K562 (cell line): ENCODE data around the gene SPPL3. TPM values are rescaled to one million over a fixed set of nuclear protein-coding genes. Genes with fewer than 3 reads are reported as not detected.

ENCODE experiments used
- ATAC-seq: fragments of 200-7000 bp; cut with Tn5 transposase; 3 replicates; pipeline ENCODE4 v1.9.1; 2020; ENCODE audit warnings: moderate library complexity
- BruUV-seq: library from RNA; stranded (reverse); fragments of 400-500 nt; replicated peaks from 2 replicates; lab custom pipeline; 2021; lab: Mats Ljungman, UMichigan
- CTCF ChIA-PET: fragments of 300-600 bp; formaldehyde crosslinking; extraction: SDS; loops from one replicate; lab custom pipeline; 2021; ENCODE audit warnings: low intra/inter-chr PET ratio; lab: Yijun Ruan, JAX
- POLR2A ChIA-PET: fragments of 300-600, 350-650 bp; sonication (Branson Sonifier 250); formaldehyde crosslinking; extraction: SDS; loops from one replicate; lab custom pipeline; 2021; ENCODE audit warnings: antibody characterized with exemption, inconsistent platforms; lab: Yijun Ruan, JAX
- DNase-seq, 4 experiments: peaks; one replicate each; pipeline versions ENCODE4 v3.0.0 to v3.0.0-alpha.2; 2011 to 2018; ENCODE audit warnings: low spot score in 3 of 4, mixed read lengths in 3 of 4; ENCODE audit errors: extremely low read depth in 1 of 4
- FAIRE-seq: peaks from 2 replicates; lab custom pipeline; 2011; peaks lifted over from hg19 to GRCh38; lab: Jason Lieb, UNC
- H2AFZ ChIP-seq: 2 replicates; pipeline ENCODE4 v1.6.0; 2011; ENCODE audit warnings: low read depth, low read length, control low read depth, inconsistent platforms
- H3K27ac ChIP-seq: fragments of 200-600 bp; 3 replicates; pipeline ENCODE4 v1.8.0; 2011; ENCODE audit warnings: low read depth, mild to moderate bottlenecking, control low read depth, inconsistent platforms, low read length, moderate library complexity, mixed read lengths; ENCODE audit errors: extremely low read depth
- H3K27me3 ChIP-seq, 2 experiments: fragments of 300-600 bp in 1 of 2; 2 replicates in 1 of 2; 3 replicates in 1 of 2; pipeline versions ENCODE4 v1.6.0 to v1.8.0; 2011; ENCODE audit warnings: inconsistent platforms in 2 of 2, low read length in 2 of 2, mild to moderate bottlenecking in 1 of 2, mixed read lengths in 1 of 2, moderate library complexity in 1 of 2; ENCODE audit not compliant: control insufficient read depth in 2 of 2, insufficient read depth in 2 of 2
- H3K36me3 ChIP-seq: fragments of 300-600 bp; 3 replicates; pipeline ENCODE4 v1.8.0; 2011; ENCODE audit warnings: mild to moderate bottlenecking, low read length, inconsistent platforms; ENCODE audit not compliant: control insufficient read depth, insufficient read depth
- H3K4me1 ChIP-seq, 2 experiments: fragments of 200-600 bp in 1 of 2; replicated peaks in 1 of 2; 2 replicates in 1 of 2; 3 replicates in 1 of 2; pipeline versions ENCODE4 v1.5.1 to v1.8.0; 2011; ENCODE audit warnings: inconsistent platforms in 2 of 2, low read length in 2 of 2, mild to moderate bottlenecking in 1 of 2, mixed read lengths in 1 of 2, moderate library complexity in 1 of 2; ENCODE audit not compliant: control insufficient read depth in 2 of 2, insufficient read depth in 2 of 2
- H3K4me2 ChIP-seq: 2 replicates; pipeline ENCODE4 v1.6.1; 2011; ENCODE audit warnings: low read length, control low read depth, inconsistent platforms, mixed read lengths; ENCODE audit not compliant: insufficient read depth
- H3K4me3 ChIP-seq: fragments of 200-600 bp; sonication (generic), shearing (Covaris generic); 2 replicates; pipeline ENCODE4 v1.5.1; 2016; ENCODE audit warnings: control low read depth, inconsistent platforms
- H3K79me2 ChIP-seq: fragments of 200-600 bp; 3 replicates; pipeline ENCODE4 v1.8.0; 2011; ENCODE audit warnings: low read length, inconsistent platforms; ENCODE audit not compliant: control insufficient read depth, insufficient read depth
- H3K9ac ChIP-seq, 2 experiments: 2 replicates each; pipeline versions ENCODE4 v1.6.0 to v1.6.1; 2011; ENCODE audit warnings: low read depth in 2 of 2, low read length in 2 of 2, control low read depth in 1 of 2, inconsistent platforms in 1 of 2, mild to moderate bottlenecking in 1 of 2, mixed read lengths in 1 of 2; ENCODE audit not compliant: insufficient read depth in 1 of 2
- H3K9me1 ChIP-seq: one replicate; pipeline ENCODE4 v1.6.0; 2011; ENCODE audit warnings: inconsistent platforms, mild to moderate bottlenecking, low read length, moderate library complexity; ENCODE audit not compliant: control insufficient read depth, insufficient read depth
- H3K9me3 ChIP-seq: replicated peaks from 2 replicates; pipeline ENCODE4 v1.5.1; 2011; ENCODE audit warnings: low read depth, low read length, inconsistent platforms; ENCODE audit not compliant: control insufficient read depth, insufficient read depth
- H4K20me1 ChIP-seq: replicated peaks from 2 replicates; pipeline ENCODE4 v1.6.1; 2011; ENCODE audit warnings: low read length, inconsistent platforms, mixed read lengths; ENCODE audit not compliant: control insufficient read depth, insufficient read depth
- FOXK2 ChIP-seq, 2 experiments: fragments of 450-650 bp; IDR thresholded peaks in 1 of 2; conservative IDR thresholded peaks in 1 of 2; 2 replicates each; pipeline ENCODE4 v1.6.1; 2016; ENCODE audit warnings: low read depth in 2 of 2, mild to moderate bottlenecking in 1 of 2
- GTF2F1 ChIP-seq: IDR thresholded peaks from 2 replicates; pipeline ENCODE4 v1.6.1; 2011; ENCODE audit warnings: low read depth, low read length, improper control_type of control experiment
- ILF3 ChIP-seq: fragments of 450-650 bp; IDR thresholded peaks from 2 replicates; pipeline ENCODE4 v1.6.1; 2018; ENCODE audit warnings: antibody characterized with exemption, mild to moderate bottlenecking, moderate library complexity, borderline replicate concordance
- MCM5 ChIP-seq: fragments of 450-650 bp; IDR thresholded peaks from 2 replicates; pipeline ENCODE4 v1.6.1; 2016; ENCODE audit warnings: low read depth
- NRF1 ChIP-seq, 2 experiments: fragments of 450-650 bp; IDR thresholded peaks in 1 of 2; conservative IDR thresholded peaks in 1 of 2; 2 replicates each; pipeline ENCODE4 v1.6.1; 2014; ENCODE audit warnings: mild to moderate bottlenecking in 2 of 2
- SRF ChIP-seq, 2 experiments: fragments of 250-450, 450-650 bp in 1 of 2; sonication (Bioruptor Pico) in 1 of 2; sonication (generic) in 1 of 2; formaldehyde crosslinking; IDR thresholded peaks; 2 replicates each; pipeline versions ENCODE4 v1.5.0 to v1.5.1; 2020 to 2022; ENCODE audit warnings: mild to moderate bottlenecking in 1 of 2, missing genetic modification reagents in 1 of 2
- ZNF76 ChIP-seq: fragments of 250-450 bp; sonication (Bioruptor Pico); IDR thresholded peaks from 2 replicates; pipeline ENCODE4 v1.4.0; 2020; ENCODE audit warnings: mild to moderate bottlenecking, moderate library complexity, borderline replicate concordance
- WGBS: fragments of 100-300 bp; shearing (Covaris generic); methylation state at CpG from one replicate; pipeline ENCODE4 v1.1.6; 2016; ENCODE audit warnings: low coverage, mixed read lengths; ENCODE audit not compliant: insufficient coverage; ENCODE audit errors: missing lambda C conversion rate; 5-methylcytosine and 5-hydroxymethylcytosine counted together
- in situ Hi-C: fragments of 300-500 bp; cut with MboI; formaldehyde crosslinking; loops from 4 replicates; pipeline ENCODE4 v1.15.0; 2018; ENCODE audit warnings: inconsistent platforms, mixed read lengths
- intact Hi-C: fragments of 100-400 bp; cut with micrococcal nuclease; formaldehyde crosslinking; loops from 2 replicates; pipeline ENCODE4 v1.14.2; 2022
- polyA plus RNA-seq, 8 experiments: library from polyadenylated mRNA; depleted of rRNA in 4 of 8; stranded (reverse) in 5 of 8; unstranded in 3 of 8; fragments of >200 nt; fragmentation: Nextera tagmentation in 2 of 8; fragmentation: Illumina TruSeq in 1 of 8; extraction: Ambion mirVana in 2 of 8; extraction: Trizol in 1 of 8; gene quantifications; 2 replicates each; pipeline versions ENCODE4 v1.2.1 to v1.2.3, GENCODE V29; 2011 to 2014; ENCODE audit warnings: inconsistent platforms in 1 of 8, missing spikeins in 1 of 8
- total RNA-seq, 7 experiments: library from RNA; depleted of rRNA in 6 of 7; stranded (reverse); fragments of >200 nt in 6 of 7; fragmentation: Illumina TruSeq in 2 of 7; extraction: Trizol in 2 of 7; gene quantifications; 2 replicates each; pipeline versions ENCODE4 v1.2.1 to v1.2.3, GENCODE V29; 2011 to 2021; ENCODE audit warnings: low replicate concordance in 1 of 7

The SPPL3 gene
- total and polyA plus RNA-seq, 9 of the 15 experiments (the other 6 are each of a cell fraction or from before 2014, with no cell fraction given), result 2.9 to 32.1 (median 7.1) TPM

- no peak for TF ChIP-seq MCM5
- TF ChIP-seq FOXK2 (conservative IDR thresholded peaks at IDR 0.05 in 1 of 2, IDR thresholded peaks at IDR 0.05 in 1 of 2; ENCODE audit: low read depth in 2 of 2), result no peak
- TF ChIP-seq, all 486 proteins: peak for 6
Observed at GRCh38 chr12:120831648-120832267, 72.4 kb downstream of the SPPL3 start (continued).

GRCh38 chr12:120830966-120831365, 73.2 kb downstream of the SPPL3 start:
- FAIRE-seq (no peak), ATAC-seq (no peak), DNase-seq (no peak)
- Histone ChIP-seq H3K4me3 (no peak overlapping the region), H3K9me1 (no peaks in the 10 kb centered on the region), H3K27ac (no peak overlapping the region), H3K27me3 (no peaks in the 10 kb centered on the region), H4K20me1 (peaks cover 12% of the 10 kb centered on the region; the same call in 1 of the 2 replicates), H3K36me3 (no peaks in the 10 kb centered on the region), H2AFZ (no peak overlapping the region), H3K4me2 (no peak overlapping the region), H3K79me2 (peaks cover 19% of the 10 kb centered on the region; the same call in 2 of the 3 replicates), H3K9ac (no peak overlapping the region), H3K9me3 (no peaks in the 10 kb centered on the region), H3K4me1 (peaks cover 5 to 13% of the 10 kb centered on the region in 2 experiments; a peak in 3 of 5 replicates)
- intact Hi-C loops, result no loop called here
- POLR2A ChIA-PET, result interaction anchor here (1.0 to 1.3 kb wide), 2 partner anchors 17 to 19 kb away, joined by 3 to 4 read pairs; no protein-coding TSS in a partner anchor
- 62% methylated on average over 4 of the region's 4 CpGs for WGBS
- CTCF ChIA-PET, result no interaction called here
- BruUV-seq, result no TSS peak
- TF ChIP-seq ILF3 (no peak), GTF2F1 (no peak), NRF1 (conservative IDR thresholded peaks at IDR 0.05 in 1 of 2, IDR thresholded peaks at IDR 0.05 in 1 of 2) (no peak), SRF (CRISPR knock-in tag; IDR thresholded peaks at IDR 0.05) (no peak), ZNF76 (CRISPR knock-in tag) (no peak)
- in situ Hi-C loops, result no loop called here
